Activated naive CD4-positive, alpha-beta T cell treated with anti-CD3 and anti-CD28 coated beads for 36 hours (primary cell): ENCODE data around the gene AGFG2. TPM values are rescaled to one million over a fixed set of nuclear protein-coding genes. Genes with fewer than 3 reads are reported as not detected.
"Not testable (repeated sequence)": the region's sequence is repeated elsewhere in the genome, so short reads cannot be mapped to it uniquely, and the experiment has no call there.

Experiments
- CTCF ChIA-PET: fragments of 350-600 bp; sonication (Branson Sonifier 250); formaldehyde crosslinking; loops from one replicate; lab custom pipeline; 2021; ENCODE audit warnings: antibody characterized with exemption; lab: Charles Lee
- DNase-seq: peaks from one replicate; pipeline ENCODE4 v3.0.0-alpha.2; 2020
- H3K27ac Mint-ChIP-seq: one replicate; pipeline ENCODE4 v1.8.0; 2021; ENCODE audit warnings: mild to moderate bottlenecking, mixed read lengths
- H3K27me3 Mint-ChIP-seq: one replicate; pipeline ENCODE4 v1.8.0; 2021; ENCODE audit warnings: low read depth, mixed read lengths
- H3K36me3 Mint-ChIP-seq: one replicate; pipeline ENCODE4 v1.8.0; 2021; ENCODE audit warnings: low read depth, mixed read lengths
- H3K4me1 Mint-ChIP-seq: one replicate; pipeline ENCODE4 v1.8.0; 2021; ENCODE audit warnings: low read depth, mixed read lengths
- H3K4me3 Mint-ChIP-seq: one replicate; pipeline ENCODE4 v1.8.0; 2021; ENCODE audit warnings: mild to moderate bottlenecking, moderate library complexity, mixed read lengths
- H3K9me3 Mint-ChIP-seq: one replicate; pipeline ENCODE4 v1.8.0; 2021; ENCODE audit warnings: mixed read lengths
- intact Hi-C: fragments of 100-400 bp; cut with micrococcal nuclease; formaldehyde crosslinking; loops from one replicate; pipeline ENCODE4 v1.15.1; 2023
- total RNA-seq, 2 experiments: library from RNA; stranded (reverse); gene quantifications; one replicate each; pipeline ENCODE4 v1.2.3, GENCODE V29; 2021

Gene AGFG2
- total RNA-seq = 10 to 100 TPM; 23.4 to 23.9 TPM

GRCh38 chr7:100538654-100539435 is at the start of gene AGFG2:
Gene AGFG2 (plus strand): TSS chr7:100539203. CDS start chr7:100539347, 144 bp downstream.
- Mint-ChIP-seq H3K4me1 (peaks cover 39% of the 10 kb centered on the region), H3K27me3 (no peaks in the 10 kb centered on the region), H3K9me3 (no peaks in the 10 kb centered on the region), H3K36me3 (peaks cover 6% of the 10 kb centered on the region), H3K4me3 (peak within 1 kb of the TSS; percentile 97), H3K27ac (peak within 1 kb of the TSS; percentile 91)
- CTCF ChIA-PET = interaction anchor here (1.1 to 2.0 kb wide), 4 partner anchors 21 to 69 kb away, joined by 3 to 5 read pairs (median 4); no protein-coding TSS in a partner anchor
- intact Hi-C loops = loop anchor here (1.0 to 2.0 kb wide), 5 partner anchors 7 to 110 kb away; partner anchors contain the start of genes FBXO24, LRCH4, MEPCE and MOSPD3
- DNase-seq = peak; percentile 100

- Mint-ChIP-seq H3K27me3 (peaks cover 2% of the 10 kb centered on the region), H3K4me3 (no peak overlapping the region), H3K27ac (no peak overlapping the region), H3K36me3 (no peaks in the 10 kb centered on the region), H3K9me3 (no peaks in the 10 kb centered on the region), H3K4me1 (peaks cover 13% of the 10 kb centered on the region)
- intact Hi-C loops = no loop called here
- peak; percentile 48 for DNase-seq
- CTCF ChIA-PET = interaction anchor here (1.1 to 1.4 kb wide), 2 partner anchors 15 to 48 kb away, joined by 3 read pairs; no protein-coding TSS in a partner anchor
Measured at GRCh38 chr7:100489824-100490223, 49.2 kb upstream of the AGFG2 start.

- H3K4me1 Mint-ChIP-seq = peaks cover 13% of the 10 kb centered on the region
- intact Hi-C loops = no loop called here
- H3K27me3 Mint-ChIP-seq = peaks cover 2% of the 10 kb centered on the region
- no peaks in the 10 kb centered on the region for H3K9me3 Mint-ChIP-seq
- no peak overlapping the region for H3K4me3 Mint-ChIP-seq
- CTCF ChIA-PET = interaction anchor here (1.5 kb wide), 1 partner anchor 69 kb away, joined by 3 read pairs; no protein-coding TSS in a partner anchor
- no peak for DNase-seq
- no peaks in the 10 kb centered on the region for H3K36me3 Mint-ChIP-seq
- no peak overlapping the region for H3K27ac Mint-ChIP-seq
Measured at GRCh38 chr7:100490483-100491191, 48.4 kb upstream of the AGFG2 start.

GRCh38 chr7:100491192-100491578 is 47.8 kb upstream of the AGFG2 start:
- Mint-ChIP-seq H3K4me1 (peaks cover 13% of the 10 kb centered on the region), H3K36me3 (no peaks in the 10 kb centered on the region), H3K27ac (no peak overlapping the region), H3K9me3 (no peaks in the 10 kb centered on the region), H3K27me3 (peaks cover 2% of the 10 kb centered on the region), H3K4me3 (no peak overlapping the region)
- intact Hi-C loops = no loop called here
- no peak for DNase-seq
- CTCF ChIA-PET = interaction anchor here (1.5 kb wide), 2 partner anchors 49 to 68 kb away, joined by 3 to 5 read pairs; no protein-coding TSS in a partner anchor

- CTCF ChIA-PET = interaction anchor here (0.7 to 2.0 kb wide), 10 partner anchors 10 to 93 kb away, joined by 3 to 15 read pairs (median 4); partner anchors contain the start of gene FBXO24
- DNase-seq = no peak
- peaks cover 2% of the 10 kb centered on the region for H3K27me3 Mint-ChIP-seq
- H3K9me3 Mint-ChIP-seq = no peaks in the 10 kb centered on the region
- intact Hi-C loops = loop anchor here (1.0 to 2.0 kb wide), 2 partner anchors 34 to 52 kb away; no protein-coding TSS in a partner anchor
- no peak overlapping the region for H3K27ac Mint-ChIP-seq
- peak overlapping the region; percentile 60 for H3K4me3 Mint-ChIP-seq
- H3K4me1 Mint-ChIP-seq = peaks cover 13% of the 10 kb centered on the region
- no peaks in the 10 kb centered on the region for H3K36me3 Mint-ChIP-seq
Measured at GRCh38 chr7:100492738-100493475, 46.1 kb upstream of the AGFG2 start.

- peaks cover 11% of the 10 kb centered on the region for H3K4me1 Mint-ChIP-seq
- DNase-seq = peak; percentile 77
- peak overlapping the region; percentile 60 for H3K4me3 Mint-ChIP-seq
- H3K27ac Mint-ChIP-seq = no peak overlapping the region
- H3K9me3 Mint-ChIP-seq = no peaks in the 10 kb centered on the region
- intact Hi-C loops = loop anchor here (1.0 to 2.0 kb wide), 2 partner anchors 33 to 52 kb away; no protein-coding TSS in a partner anchor
- peaks cover 2% of the 10 kb centered on the region for H3K27me3 Mint-ChIP-seq
- CTCF ChIA-PET = interaction anchor here (0.7 to 2.0 kb wide), 8 partner anchors 11 to 93 kb away, joined by 3 to 15 read pairs (median 4); partner anchors contain the start of gene FBXO24
- H3K36me3 Mint-ChIP-seq = no peaks in the 10 kb centered on the region
Measured at GRCh38 chr7:100493476-100494264, 45.3 kb upstream of the AGFG2 start.

- H3K36me3 Mint-ChIP-seq = no peaks in the 10 kb centered on the region
- intact Hi-C loops = no loop called here
- H3K4me3 Mint-ChIP-seq = no peak overlapping the region
- peaks cover 9% of the 10 kb centered on the region for H3K4me1 Mint-ChIP-seq
- CTCF ChIA-PET = interaction anchor here (0.6 to 1.6 kb wide), 8 partner anchors 9 to 565 kb away, joined by 3 to 5 read pairs (median 4); no protein-coding TSS in a partner anchor
- DNase-seq = no peak
- no peaks in the 10 kb centered on the region for H3K9me3 Mint-ChIP-seq
- peaks cover 2% of the 10 kb centered on the region for H3K27me3 Mint-ChIP-seq
- H3K27ac Mint-ChIP-seq = no peak overlapping the region
Measured at GRCh38 chr7:100496509-100496908, 42.5 kb upstream of the AGFG2 start.

GRCh38 chr7:100500743-100501142 is 38.3 kb upstream of the AGFG2 start:
- H3K4me1 Mint-ChIP-seq, H3K27me3 Mint-ChIP-seq, H3K27ac Mint-ChIP-seq, H3K4me3 Mint-ChIP-seq, intact Hi-C loops, DNase-seq, H3K36me3 Mint-ChIP-seq, H3K9me3 Mint-ChIP-seq: not testable (repeated sequence)
- CTCF ChIA-PET = interaction anchor here (0.7 kb wide), 1 partner anchor 114 kb away, joined by 5 read pairs; no protein-coding TSS in a partner anchor

- H3K36me3 Mint-ChIP-seq, H3K27ac Mint-ChIP-seq, DNase-seq, H3K9me3 Mint-ChIP-seq, H3K4me3 Mint-ChIP-seq, H3K4me1 Mint-ChIP-seq, CTCF ChIA-PET, intact Hi-C loops, H3K27me3 Mint-ChIP-seq: not testable (repeated sequence)
Measured at GRCh38 chr7:100504031-100504430, 35.0 kb upstream of the AGFG2 start.

GRCh38 chr7:100504887-100505611 is 34.0 kb upstream of the AGFG2 start:
- no peaks in the 10 kb centered on the region for H3K4me1 Mint-ChIP-seq
- no peaks in the 10 kb centered on the region for H3K9me3 Mint-ChIP-seq
- intact Hi-C loops = no loop called here
- CTCF ChIA-PET = interaction anchor here (0.6 to 1.3 kb wide), 4 partner anchors 9 to 53 kb away, joined by 3 to 6 read pairs (median 3); no protein-coding TSS in a partner anchor
- no peak overlapping the region for H3K27ac Mint-ChIP-seq
- no peak overlapping the region for H3K4me3 Mint-ChIP-seq
- no peak for DNase-seq
- H3K36me3 Mint-ChIP-seq = no peaks in the 10 kb centered on the region
- no peaks in the 10 kb centered on the region for H3K27me3 Mint-ChIP-seq
